Measurements from ENCODE around the gene RPS6KL1. TPM values are rescaled to one million over a fixed set of nuclear protein-coding genes. Genes with fewer than 3 reads are reported as not detected.
A peak's percentile ranks its signal among the peaks of the same experiment; 100 is the strongest.

RPS6KL1 gene
- total RNA-seq, 1 donor from 2014 or later, result 6.4 TPM

- H3K27ac ChIP-seq, result no peak overlapping the region
- H3K4me2 ChIP-seq, result no peak overlapping the region
- no peak overlapping the region for H3K27ac Mint-ChIP-seq
- TF ChIP-seq EZH2phosphoT487 (IDR thresholded peaks at IDR 0.05), result no peak
- no peak for TF ChIP-seq EZH2 (IDR thresholded peaks at IDR 0.05)
- TF ChIP-seq, protein P1, sequence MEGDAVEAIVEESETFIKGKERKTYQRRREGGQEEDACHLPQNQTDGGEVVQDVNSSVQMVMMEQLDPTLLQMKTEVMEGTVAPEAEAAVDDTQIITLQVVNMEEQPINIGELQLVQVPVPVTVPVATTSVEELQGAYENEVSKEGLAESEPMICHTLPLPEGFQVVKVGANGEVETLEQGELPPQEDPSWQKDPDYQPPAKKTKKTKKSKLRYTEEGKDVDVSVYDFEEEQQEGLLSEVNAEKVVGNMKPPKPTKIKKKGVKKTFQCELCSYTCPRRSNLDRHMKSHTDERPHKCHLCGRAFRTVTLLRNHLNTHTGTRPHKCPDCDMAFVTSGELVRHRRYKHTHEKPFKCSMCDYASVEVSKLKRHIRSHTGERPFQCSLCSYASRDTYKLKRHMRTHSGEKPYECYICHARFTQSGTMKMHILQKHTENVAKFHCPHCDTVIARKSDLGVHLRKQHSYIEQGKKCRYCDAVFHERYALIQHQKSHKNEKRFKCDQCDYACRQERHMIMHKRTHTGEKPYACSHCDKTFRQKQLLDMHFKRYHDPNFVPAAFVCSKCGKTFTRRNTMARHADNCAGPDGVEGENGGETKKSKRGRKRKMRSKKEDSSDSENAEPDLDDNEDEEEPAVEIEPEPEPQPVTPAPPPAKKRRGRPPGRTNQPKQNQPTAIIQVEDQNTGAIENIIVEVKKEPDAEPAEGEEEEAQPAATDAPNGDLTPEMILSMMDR (IDR thresholded peaks at IDR 0.05), result no peak
- no peaks in the 10 kb centered on the region for H3K27me3 ChIP-seq
- H3K36me3 Mint-ChIP-seq, result peaks cover 6% of the 10 kb centered on the region
- no peaks in the 10 kb centered on the region for H3K4me1 ChIP-seq
- H3K36me3 ChIP-seq, result no peaks in the 10 kb centered on the region
- H3K4me3 Mint-ChIP-seq, result no peak overlapping the region
- peaks cover 4% of the 10 kb centered on the region for H3K4me1 Mint-ChIP-seq
- no peaks in the 10 kb centered on the region for H3K9me3 Mint-ChIP-seq
- DNase-seq (ENCODE audit: low spot score), result no peak
- no peaks in the 10 kb centered on the region for H3K79me2 ChIP-seq (ENCODE audit: low read depth)
- no peaks in the 10 kb centered on the region for H4K20me1 ChIP-seq (ENCODE audit: low read depth)
- peaks cover 8% of the 10 kb centered on the region for H3F3A ChIP-seq (ENCODE audit: low read depth)
- no peak overlapping the region for H3K9ac ChIP-seq
- no peak overlapping the region for H3K4me3 ChIP-seq
- peaks cover 6% of the 10 kb centered on the region for H3K27me3 Mint-ChIP-seq (ENCODE audit: insufficient read depth, low read depth)
- no peak overlapping the region for H2AFZ ChIP-seq (replicated peaks)
- H3K9me3 ChIP-seq (ENCODE audit: low read depth), result no peaks in the 10 kb centered on the region
Measured at GRCh38 chr14:74908861-74909341, 14.2 kb downstream of the RPS6KL1 start.

DNA sequence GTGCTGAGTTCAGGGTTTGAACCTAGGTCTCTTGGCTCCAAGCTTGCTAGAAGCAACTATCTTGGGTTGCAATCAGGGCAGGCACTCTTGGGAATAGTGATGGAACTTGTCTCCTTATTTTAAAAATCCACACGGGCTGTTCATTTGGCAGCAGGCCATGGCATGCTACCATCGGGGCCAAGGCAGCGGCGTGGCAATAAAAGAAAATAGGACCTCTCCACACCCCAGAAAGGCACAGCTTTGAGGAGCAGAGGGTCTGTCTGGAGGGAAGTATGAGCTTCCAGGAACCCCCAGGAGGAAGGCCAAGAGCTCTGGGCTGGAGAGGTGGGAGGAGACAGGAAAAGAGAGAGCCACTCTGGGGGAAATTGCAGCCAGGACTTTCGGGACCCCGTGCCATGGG, 15.3 kb downstream of the RPS6KL1 start:
- H3K9me3 ChIP-seq (ENCODE audit: low read depth), result no peaks in the 10 kb centered on the region
- peaks cover 5% of the 10 kb centered on the region for H4K20me1 ChIP-seq (ENCODE audit: low read depth)
- H3K27me3 Mint-ChIP-seq (ENCODE audit: insufficient read depth, low read depth), result peaks cover 6% of the 10 kb centered on the region
- peaks cover 4% of the 10 kb centered on the region for H3K4me1 Mint-ChIP-seq
- H2AFZ ChIP-seq (replicated peaks), result no peak overlapping the region
- no peak for DNase-seq (ENCODE audit: low spot score)
- no peaks in the 10 kb centered on the region for H3K36me3 ChIP-seq
- no peak overlapping the region for H3K4me3 ChIP-seq
- H3K27me3 ChIP-seq, result no peaks in the 10 kb centered on the region
- no peaks in the 10 kb centered on the region for H3K9me3 Mint-ChIP-seq
- H3K27ac Mint-ChIP-seq, result no peak overlapping the region
- H3K79me2 ChIP-seq (ENCODE audit: low read depth), result no peaks in the 10 kb centered on the region
- peaks cover 12% of the 10 kb centered on the region for H3K36me3 Mint-ChIP-seq
- TF ChIP-seq EZH2 (IDR thresholded peaks at IDR 0.05), result no peak
- TF ChIP-seq EZH2phosphoT487 (IDR thresholded peaks at IDR 0.05), result no peak
- TF ChIP-seq, protein P1 (IDR thresholded peaks at IDR 0.05), result no peak
- H3F3A ChIP-seq (ENCODE audit: low read depth), result peaks cover 8% of the 10 kb centered on the region
- H3K4me1 ChIP-seq, result no peaks in the 10 kb centered on the region
- no peak overlapping the region for H3K27ac ChIP-seq
- H3K4me3 Mint-ChIP-seq, result no peak overlapping the region
- no peak overlapping the region for H3K4me2 ChIP-seq
- no peak overlapping the region for H3K9ac ChIP-seq

DNA sequence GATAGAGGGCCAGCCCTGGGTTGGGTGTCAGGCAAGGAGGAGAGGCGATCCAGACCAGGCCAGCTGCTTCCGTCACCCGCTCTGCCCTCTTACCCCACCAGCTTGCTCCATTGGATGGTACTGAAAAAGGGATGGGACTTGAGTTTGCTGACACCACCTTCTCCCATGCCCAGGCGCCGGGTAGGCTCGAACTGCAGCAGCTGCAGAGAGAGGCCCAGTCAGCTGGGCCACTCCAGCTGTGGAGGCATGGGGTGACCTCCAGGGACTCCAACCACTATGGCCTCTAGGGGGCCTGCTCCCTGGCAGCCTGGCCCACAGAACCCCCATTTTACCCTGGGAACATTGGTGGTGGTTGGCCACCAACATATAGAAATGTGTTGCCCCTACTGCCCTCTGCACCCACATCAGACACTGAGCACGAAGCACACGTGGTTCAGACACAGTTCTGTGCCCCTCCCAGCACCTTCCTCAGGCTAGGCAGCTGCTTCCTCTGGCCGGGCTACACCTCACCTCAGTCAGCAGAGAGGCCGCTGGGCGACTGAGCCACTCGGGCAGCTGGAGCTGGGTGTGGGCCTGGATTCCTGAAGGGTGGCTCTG, 16.0 kb downstream of the RPS6KL1 start:
- Histone ChIP-seq H2AFZ (replicated peaks) (no peak overlapping the region), H4K20me1 (ENCODE audit: low read depth) (peaks cover 6% of the 10 kb centered on the region), H3K4me2 (no peak overlapping the region), H3K4me3 (no peak overlapping the region), H3F3A (ENCODE audit: low read depth) (peaks cover 8% of the 10 kb centered on the region), H3K27ac (no peak overlapping the region), H3K9ac (no peak overlapping the region), H3K27me3 (no peaks in the 10 kb centered on the region), H3K9me3 (ENCODE audit: low read depth) (no peaks in the 10 kb centered on the region), H3K79me2 (ENCODE audit: low read depth) (no peaks in the 10 kb centered on the region), H3K36me3 (no peaks in the 10 kb centered on the region), H3K4me1 (no peaks in the 10 kb centered on the region)
- H3K27ac Mint-ChIP-seq, result no peak overlapping the region
- H3K4me3 Mint-ChIP-seq, result no peak overlapping the region
- H3K27me3 Mint-ChIP-seq (ENCODE audit: insufficient read depth, low read depth), result peaks cover 5% of the 10 kb centered on the region
- no peaks in the 10 kb centered on the region for H3K9me3 Mint-ChIP-seq
- H3K36me3 Mint-ChIP-seq, result peaks cover 15% of the 10 kb centered on the region
- TF ChIP-seq, protein P1 (IDR thresholded peaks at IDR 0.05), result peak; percentile 31
- TF ChIP-seq EZH2phosphoT487 (IDR thresholded peaks at IDR 0.05), result no peak
- no peak for DNase-seq (ENCODE audit: low spot score)
- peaks cover 4% of the 10 kb centered on the region for H3K4me1 Mint-ChIP-seq

Measured in neural progenitor cell (in vitro differentiated cells).